GM12892 (cell line): ENCODE results near the gene VPS37D. TPM values are rescaled to one million over a fixed set of nuclear protein-coding genes. Genes with fewer than 3 reads are reported as not detected.
"Not testable (repeated sequence)": the region's sequence is repeated elsewhere in the genome, so short reads cannot be mapped to it uniquely, and the experiment has no call there.

Source experiments
- DNase-seq: peaks from one replicate; pipeline ENCODE4 v3.0.0; 2011; ENCODE audit not compliant: insufficient read length
- FAIRE-seq: peaks from 2 replicates; lab custom pipeline; 2011; peaks lifted over from hg19 to GRCh38; lab: Jason Lieb, UNC
- POLR2A ChIP-seq: IDR thresholded peaks from 2 replicates; pipeline ENCODE4 v1.6.1; 2011; ENCODE audit warnings: low read depth, low read length, control low read depth
- POLR2AphosphoS5 ChIP-seq: IDR thresholded peaks from 2 replicates; pipeline ENCODE4 v1.6.1; 2011; ENCODE audit warnings: low read depth, low read length, control low read depth
- TAF1 ChIP-seq: IDR thresholded peaks from 2 replicates; pipeline ENCODE4 v1.6.1; 2011; ENCODE audit warnings: low read depth, mild to moderate bottlenecking, control low read depth, low read length, borderline replicate concordance
- polyA plus RNA-seq: library from polyadenylated mRNA; unstranded; fragments of >200 nt; gene quantifications from one replicate; pipeline ENCODE4 v1.2.1, GENCODE V29; 2012; ENCODE audit warnings: missing spikeins, inconsistent platforms; ENCODE audit not compliant: missing spikeins

The VPS37D gene, protein sequence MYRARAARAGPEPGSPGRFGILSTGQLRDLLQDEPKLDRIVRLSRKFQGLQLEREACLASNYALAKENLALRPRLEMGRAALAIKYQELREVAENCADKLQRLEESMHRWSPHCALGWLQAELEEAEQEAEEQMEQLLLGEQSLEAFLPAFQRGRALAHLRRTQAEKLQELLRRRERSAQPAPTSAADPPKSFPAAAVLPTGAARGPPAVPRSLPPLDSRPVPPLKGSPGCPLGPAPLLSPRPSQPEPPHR
- not detected for polyA plus RNA-seq

GRCh38 chr7:73667344-73668102, at the start of gene VPS37D:
VPS37D (plus strand) TSS chr7:73667831; CDS start chr7:73667959, 128 bp downstream.
- DNase-seq (peak; percentile 97), FAIRE-seq (peak; percentile 80)
- no peak for TF ChIP-seq POLR2A
- no peak for TF ChIP-seq POLR2AphosphoS5
- no peak for TF ChIP-seq TAF1

- no peak for FAIRE-seq
- DNase-seq: no peak
- no peak for TF ChIP-seq TAF1
- TF ChIP-seq POLR2AphosphoS5: no peak
- TF ChIP-seq POLR2A: no peak
These were observed 49.1 kb upstream of the VPS37D start for GRCh38 chr7:73618538-73618937.

DNA sequence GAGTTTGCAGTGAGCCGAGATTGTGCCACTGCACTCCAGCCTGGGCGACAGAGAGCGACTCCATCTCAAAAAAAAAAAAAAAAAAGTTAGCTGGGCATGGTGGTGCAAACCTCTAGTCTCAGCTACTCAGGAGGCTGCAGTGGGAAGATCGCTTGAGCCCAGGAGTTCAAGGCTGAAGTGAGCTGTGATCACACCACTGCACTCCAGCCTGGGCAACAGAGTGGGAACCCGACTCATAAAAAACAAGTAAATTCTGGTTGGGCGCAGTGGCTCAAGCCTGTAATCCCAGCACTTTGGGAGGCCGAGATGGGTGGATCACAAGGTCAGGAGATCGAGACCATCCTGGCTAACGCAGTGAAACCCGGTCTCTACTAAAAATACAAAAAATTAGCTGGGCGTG, 48.2 kb upstream of the VPS37D start:
- not testable (repeated sequence) for FAIRE-seq, DNase-seq

GRCh38 chr7:73621168-73622063, 46.2 kb upstream of the VPS37D start:
- DNase-seq (no peak), FAIRE-seq (no peak)

GRCh38 chr7:73622527-73622908, 45.1 kb upstream of the VPS37D start:
- DNase-seq (no peak), FAIRE-seq (no peak)
- TF ChIP-seq POLR2A (no peak), TAF1 (no peak)

More at GRCh38 chr7:73621168-73622063, 46.2 kb upstream of the VPS37D start:
- TF ChIP-seq POLR2AphosphoS5: no peak
- no peak for TF ChIP-seq POLR2A
- TF ChIP-seq TAF1: no peak

DNA sequence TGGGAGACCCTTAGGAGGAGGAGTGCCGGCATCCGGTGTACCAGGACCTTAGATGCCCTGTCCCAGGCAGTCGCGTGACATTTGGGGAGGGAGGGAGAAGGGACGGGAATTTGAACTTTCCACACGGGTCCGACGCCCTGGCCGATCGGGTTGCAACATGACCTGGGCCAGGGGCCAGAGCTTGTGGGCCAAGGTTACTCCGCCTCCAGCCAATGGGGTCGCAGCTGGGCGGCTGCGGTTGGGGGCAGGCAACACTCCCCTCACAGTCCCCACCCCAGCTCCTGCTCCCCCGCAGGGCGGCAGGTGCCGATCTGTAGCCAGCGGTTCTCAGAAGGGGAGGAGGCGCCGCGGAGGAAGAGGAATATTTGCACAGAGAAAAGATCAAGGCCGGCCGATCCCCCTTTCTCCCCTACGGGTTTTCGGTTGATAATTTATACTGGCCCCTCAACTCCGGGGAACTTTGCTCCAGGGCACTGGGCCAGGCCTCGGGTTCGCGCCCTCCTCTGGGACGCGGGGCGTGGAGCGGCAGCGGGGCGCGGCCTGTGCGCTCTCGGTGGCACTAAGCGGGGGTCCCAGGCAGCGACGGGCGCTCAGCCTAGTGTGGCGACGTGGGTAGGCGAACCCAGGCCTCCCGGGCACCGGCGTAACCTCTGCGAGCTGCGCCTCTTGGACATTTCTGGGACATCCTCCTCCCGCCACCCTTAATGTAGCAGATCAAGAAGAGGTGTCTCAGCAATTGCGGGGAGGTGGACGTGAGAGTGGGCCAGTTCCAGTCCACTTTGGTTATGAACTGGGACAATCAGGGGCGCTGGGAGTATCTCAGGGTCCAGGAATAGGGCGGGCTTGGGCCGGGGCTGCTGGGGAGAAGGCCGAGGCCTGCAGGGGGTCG, 44.5 kb upstream of the VPS37D start:
- FAIRE-seq: no peak
- no peak for DNase-seq
- TF ChIP-seq POLR2A (no peak), TAF1 (no peak), POLR2AphosphoS5 (no peak)

- peak; percentile 67 for DNase-seq
- no peak for TF ChIP-seq TAF1
- no peak for TF ChIP-seq POLR2AphosphoS5
- no peak for TF ChIP-seq POLR2A
- FAIRE-seq: no peak
These were observed 43.6 kb upstream of the VPS37D start, which contains the start of gene MLXIPL for GRCh38 chr7:73623798-73624668. MLXIPL (minus strand) TSS chr7:73624522; CDS start chr7:73624492, 30 bp downstream.

DNA sequence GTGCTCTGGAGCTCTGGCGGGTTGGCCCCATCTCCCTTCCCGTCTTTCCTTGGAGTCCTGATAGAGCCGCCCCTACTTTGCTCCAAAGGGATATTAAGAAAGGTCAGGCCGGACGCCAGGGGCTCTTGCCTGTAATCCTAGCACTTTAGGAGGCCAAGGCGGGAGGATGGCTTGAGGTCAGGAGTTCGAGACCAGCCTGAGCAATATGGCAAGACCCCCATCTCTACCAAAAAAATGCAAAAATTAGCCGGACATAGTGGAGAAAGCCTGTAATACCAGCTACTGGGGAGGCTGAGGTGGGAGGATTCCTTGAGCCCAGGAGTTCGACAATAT, 43.0 kb upstream of the VPS37D start:
- no peak for DNase-seq
- no peak for FAIRE-seq
- TF ChIP-seq TAF1 (no peak), POLR2AphosphoS5 (no peak), POLR2A (no peak)

- no peak for DNase-seq
- no peak for FAIRE-seq
- TF ChIP-seq POLR2AphosphoS5 (no peak), TAF1 (no peak), POLR2A (no peak)
These were observed 42.4 kb upstream of the VPS37D start for GRCh38 chr7:73625276-73625675.

- DNase-seq (no peak), FAIRE-seq (no peak)
- TF ChIP-seq TAF1: no peak
- no peak for TF ChIP-seq POLR2A
- no peak for TF ChIP-seq POLR2AphosphoS5
These were observed 40.8 kb upstream of the VPS37D start for GRCh38 chr7:73626814-73627213.

- TF ChIP-seq POLR2A: no peak
- TF ChIP-seq POLR2AphosphoS5: no peak
- TF ChIP-seq TAF1: no peak
- DNase-seq: no peak
- no peak for FAIRE-seq
These were observed 39.1 kb upstream of the VPS37D start for GRCh38 chr7:73628504-73628903.
